ENCODE measurements around the gene KIF26B.
"Not testable (repeated sequence)": the region's sequence is repeated elsewhere in the genome, so short reads cannot be mapped to it uniquely, and the experiment has no call there.

DNA sequence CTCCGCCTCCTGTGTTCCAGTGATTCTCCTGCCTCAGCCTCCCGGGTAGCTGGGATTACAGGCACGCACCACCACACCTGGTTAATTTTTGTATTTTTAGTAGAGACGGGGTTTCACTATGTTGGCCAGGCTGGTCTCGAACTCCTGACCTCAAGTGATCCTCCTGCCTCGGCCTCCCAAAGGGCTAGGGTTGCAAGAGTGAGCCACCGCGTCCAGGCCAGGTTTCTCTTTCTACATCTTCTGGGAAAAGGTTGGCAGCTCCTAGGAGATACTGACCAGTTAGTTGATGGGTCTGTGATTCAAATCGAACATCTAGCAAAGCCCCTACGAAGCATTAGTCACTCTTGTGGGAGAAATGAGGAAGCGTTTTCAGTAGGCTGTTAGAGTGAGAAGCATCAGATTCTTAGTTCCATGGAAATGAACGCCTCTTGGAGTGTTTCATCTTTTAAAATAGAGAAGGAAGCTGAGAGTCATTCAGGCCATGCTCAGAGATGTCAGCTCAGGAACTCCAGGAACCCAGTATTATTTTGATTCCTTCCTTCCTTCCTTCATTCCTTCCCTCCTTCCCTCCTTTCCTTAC lies 204.4 kb downstream of the KIF26B start:
- TF ChIP-seq POLR2AphosphoS5 (IDR thresholded peaks at IDR 0.05; ENCODE audit: low read depth, low read length); JUND (IDR thresholded peaks at IDR 0.05); EZH2phosphoT487 (IDR thresholded peaks at IDR 0.05; ENCODE audit: borderline replicate concordance, low read depth); RCOR1 (IDR thresholded peaks at IDR 0.05; ENCODE audit: low read length); MAX (IDR thresholded peaks at IDR 0.05; ENCODE audit: low read depth); TCF12 (IDR thresholded peaks at IDR 0.05); CTCF (IDR thresholded peaks at IDR 0.05); YY1 (IDR thresholded peaks at IDR 0.05; ENCODE audit: low read depth); REST (IDR thresholded peaks at IDR 0.05; ENCODE audit: low read depth, low read length): not testable (repeated sequence)

All from SK-N-SH (cell line).